ENCODE measurements around the gene TSEN2.

DNA sequence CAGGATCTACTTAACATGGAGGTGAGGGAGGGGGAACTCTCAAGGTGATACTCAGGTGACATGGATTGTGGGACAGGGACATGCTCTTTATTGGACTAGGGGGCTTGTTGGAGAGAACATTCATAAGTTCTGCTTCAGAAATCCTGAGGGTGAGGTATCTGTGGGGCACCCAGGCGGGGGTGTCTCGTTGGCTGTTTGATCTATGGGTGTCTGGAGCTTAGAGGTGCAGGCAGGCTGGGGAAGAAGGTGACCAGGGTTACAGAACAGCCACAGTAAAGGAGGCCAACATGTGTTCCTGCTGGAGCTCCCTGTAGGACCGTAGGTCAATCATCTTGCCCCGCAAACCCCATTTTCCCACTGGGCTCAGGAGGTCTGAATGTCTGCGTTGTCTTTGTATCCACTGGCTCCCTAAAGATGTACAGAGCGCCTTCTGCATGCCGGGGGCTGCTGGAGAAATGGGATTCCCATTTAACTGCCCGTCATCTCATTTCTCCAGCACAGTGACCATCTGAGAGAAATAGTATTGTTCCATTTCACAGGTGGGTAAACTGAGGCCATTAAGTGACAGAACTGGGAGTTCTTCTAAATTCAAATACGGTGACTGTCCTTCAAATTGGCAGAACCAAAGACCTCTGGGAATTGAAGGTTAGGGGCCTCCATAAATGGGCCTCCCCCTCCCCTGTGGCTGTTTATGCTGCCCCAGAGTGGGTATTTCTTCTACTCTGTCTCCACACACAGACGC, 40.3 kb upstream of the TSEN2 start:
- TF ChIP-seq, protein P1, sequence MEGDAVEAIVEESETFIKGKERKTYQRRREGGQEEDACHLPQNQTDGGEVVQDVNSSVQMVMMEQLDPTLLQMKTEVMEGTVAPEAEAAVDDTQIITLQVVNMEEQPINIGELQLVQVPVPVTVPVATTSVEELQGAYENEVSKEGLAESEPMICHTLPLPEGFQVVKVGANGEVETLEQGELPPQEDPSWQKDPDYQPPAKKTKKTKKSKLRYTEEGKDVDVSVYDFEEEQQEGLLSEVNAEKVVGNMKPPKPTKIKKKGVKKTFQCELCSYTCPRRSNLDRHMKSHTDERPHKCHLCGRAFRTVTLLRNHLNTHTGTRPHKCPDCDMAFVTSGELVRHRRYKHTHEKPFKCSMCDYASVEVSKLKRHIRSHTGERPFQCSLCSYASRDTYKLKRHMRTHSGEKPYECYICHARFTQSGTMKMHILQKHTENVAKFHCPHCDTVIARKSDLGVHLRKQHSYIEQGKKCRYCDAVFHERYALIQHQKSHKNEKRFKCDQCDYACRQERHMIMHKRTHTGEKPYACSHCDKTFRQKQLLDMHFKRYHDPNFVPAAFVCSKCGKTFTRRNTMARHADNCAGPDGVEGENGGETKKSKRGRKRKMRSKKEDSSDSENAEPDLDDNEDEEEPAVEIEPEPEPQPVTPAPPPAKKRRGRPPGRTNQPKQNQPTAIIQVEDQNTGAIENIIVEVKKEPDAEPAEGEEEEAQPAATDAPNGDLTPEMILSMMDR (optimal IDR thresholded peaks at IDR 0.05 in 1 of 3, IDR thresholded peaks at IDR 0.05 in 1 of 3, conservative IDR thresholded peaks at IDR 0.05 in 1 of 3; ENCODE audit: extremely low read depth in 1 of 3, insufficient read depth in 2 of 3, low read length in 3 of 3): no peak
- TF ChIP-seq EZH2 (IDR thresholded peaks at IDR 0.05; ENCODE audit: low read length): no peak

Measured in keratinocyte (primary cell).